ENCODE data around the gene ELAPOR1.
A peak's percentile ranks its signal among the peaks of the same experiment; 100 is the strongest.

Gene ELAPOR1

GRCh38 chr1:109113590-109114341, at the start of gene ELAPOR1:
TSS of gene ELAPOR1 (plus strand) at chr1:109114115. CDS start at chr1:109114184, 69 bp downstream.
- DNase-seq (ENCODE audit: low read depth, low spot score), result no peak

- no peak for DNase-seq (ENCODE audit: low read depth, low spot score)
Measured at GRCh38 chr1:109065137-109065536, 48.8 kb upstream of the ELAPOR1 start.

GRCh38 chr1:109067883-109068282, 46.0 kb upstream of the ELAPOR1 start:
- DNase-seq (ENCODE audit: low read depth, low spot score), result no peak

GRCh38 chr1:109069294-109069693, 44.6 kb upstream of the ELAPOR1 start:
- no peak for DNase-seq (ENCODE audit: low read depth, low spot score)

- peak; percentile 79 for DNase-seq (ENCODE audit: low read depth, low spot score)
Measured at GRCh38 chr1:109075531-109076490, 38.1 kb upstream of the ELAPOR1 start, which contains the start of gene TAF13. TSS of gene TAF13 (minus strand) at chr1:109076003. CDS start at chr1:109075947, 56 bp downstream.

- DNase-seq (ENCODE audit: low read depth, low spot score), result no peak
Measured at GRCh38 chr1:109078317-109078716, 35.6 kb upstream of the ELAPOR1 start.

GRCh38 chr1:109079240-109079622, 34.7 kb upstream of the ELAPOR1 start:
- no peak for DNase-seq (ENCODE audit: low read depth, low spot score)

GRCh38 chr1:109080441-109081082, 33.4 kb upstream of the ELAPOR1 start:
- DNase-seq (ENCODE audit: low read depth, low spot score), result no peak

GRCh38 chr1:109083501-109083900, 30.4 kb upstream of the ELAPOR1 start:
- DNase-seq (ENCODE audit: low read depth, low spot score), result no peak

GRCh38 chr1:109083923-109084322, 30.0 kb upstream of the ELAPOR1 start:
- no peak for DNase-seq (ENCODE audit: low read depth, low spot score)

- DNase-seq (ENCODE audit: low read depth, low spot score), result no peak
Measured at GRCh38 chr1:109084563-109085517, 29.1 kb upstream of the ELAPOR1 start.

- DNase-seq (ENCODE audit: low read depth, low spot score), result no peak
Measured at GRCh38 chr1:109089242-109090015, 24.5 kb upstream of the ELAPOR1 start.

- DNase-seq (ENCODE audit: low read depth, low spot score), result peak; percentile 89
Measured at GRCh38 chr1:109090196-109091077, 23.5 kb upstream of the ELAPOR1 start, which contains the start of gene TMEM167B. TSS of gene TMEM167B (plus strand) at chr1:109090764. CDS start at chr1:109090873, 109 bp downstream.

GRCh38 chr1:109091078-109091838, 22.7 kb upstream of the ELAPOR1 start:
- no peak for DNase-seq (ENCODE audit: low read depth, low spot score)

GRCh38 chr1:109091839-109092193, 22.1 kb upstream of the ELAPOR1 start:
- DNase-seq (ENCODE audit: low read depth, low spot score), result no peak

- no peak for DNase-seq (ENCODE audit: low read depth, low spot score)
Measured at GRCh38 chr1:109094377-109094803, 19.5 kb upstream of the ELAPOR1 start.

- no peak for DNase-seq (ENCODE audit: low read depth, low spot score)
Measured at GRCh38 chr1:109094871-109095270, 19.0 kb upstream of the ELAPOR1 start.

GRCh38 chr1:109095631-109096030, 18.3 kb upstream of the ELAPOR1 start:
- no peak for DNase-seq (ENCODE audit: low read depth, low spot score)
